WTC11 (cell line): ENCODE results near the gene OPTC. TPM values are rescaled to one million over a fixed set of nuclear protein-coding genes. Genes with fewer than 3 reads are reported as not detected.

Experiments
- ATAC-seq: fragments of 200-7000 bp; cut with Tn5 transposase; 2 replicates; pipeline ENCODE4 v1.10.0; 2021; ENCODE audit warnings: mild to moderate bottlenecking, moderate library complexity
- CTCF ChIA-PET: fragments of 300-600 bp; sonication (Branson Sonifier 250); formaldehyde crosslinking; loops from one replicate; lab custom pipeline; 2021; ENCODE audit warnings: antibody characterized with exemption; lab: Charles Lee
- POLR2A ChIA-PET: fragments of 350-600 bp; sonication (Branson Sonifier 250); formaldehyde crosslinking; loops from one replicate; lab custom pipeline; 2021; ENCODE audit warnings: antibody characterized with exemption; lab: Charles Lee
- DNase-seq: peaks from one replicate; pipeline ENCODE4 v3.0.0; 2021; ENCODE audit warnings: low spot score
- H3K27ac Mint-ChIP-seq: 2 replicates; pipeline ENCODE4 v1.8.0; 2021; ENCODE audit warnings: mixed read lengths
- H3K27me3 Mint-ChIP-seq: 2 replicates; pipeline ENCODE4 v1.8.0; 2021; ENCODE audit warnings: low read depth, mild to moderate bottlenecking, moderate library complexity, mixed read lengths
- H3K36me3 Mint-ChIP-seq: 2 replicates; pipeline ENCODE4 v1.8.0; 2021; ENCODE audit warnings: mixed read lengths
- H3K4me1 Mint-ChIP-seq: 2 replicates; pipeline ENCODE4 v1.8.0; 2022; ENCODE audit warnings: mixed read lengths
- H3K4me3 Mint-ChIP-seq: 2 replicates; pipeline ENCODE4 v1.8.0; 2021; ENCODE audit warnings: mild to moderate bottlenecking, moderate library complexity, mixed read lengths
- H3K9me3 Mint-ChIP-seq: 2 replicates; pipeline ENCODE4 v1.8.0; 2021; ENCODE audit warnings: mixed read lengths
- ATF2 ChIP-seq: sonication (generic); formaldehyde crosslinking; IDR thresholded peaks from 2 replicates; pipeline ENCODE4 v1.8.1; 2022; ENCODE audit warnings: low read depth, missing genetic modification reagents, borderline replicate concordance
- ATF3 ChIP-seq: sonication (generic); formaldehyde crosslinking; conservative IDR thresholded peaks from 2 replicates; pipeline ENCODE4 v1.8.1; 2022; ENCODE audit warnings: mild to moderate bottlenecking, missing genetic modification reagents
- CTCF ChIP-seq: fragments of 200-600 bp; IDR thresholded peaks from 2 replicates; pipeline ENCODE4 v1.8.0; 2022; ENCODE audit warnings: antibody characterized with exemption
- ESRRA ChIP-seq: sonication (generic); formaldehyde crosslinking; IDR thresholded peaks from 2 replicates; pipeline ENCODE4 v1.8.1; 2022; ENCODE audit warnings: mild to moderate bottlenecking, missing genetic modification reagents, borderline replicate concordance
- FOXJ3 ChIP-seq: sonication (generic); formaldehyde crosslinking; IDR thresholded peaks from 2 replicates; pipeline ENCODE4 v1.9.0; 2021; ENCODE audit warnings: missing genetic modification reagents, mild to moderate bottlenecking, borderline replicate concordance
- PRDM15 ChIP-seq: sonication (generic); formaldehyde crosslinking; IDR thresholded peaks from 2 replicates; pipeline ENCODE4 v1.8.0; 2022; ENCODE audit warnings: missing genetic modification reagents
- PRRX2 ChIP-seq: fragments of 250-450 bp; sonication (Bioruptor Pico); IDR thresholded peaks from 2 replicates; pipeline ENCODE4 v1.8.0; 2021; ENCODE audit warnings: mild to moderate bottlenecking
- SMAD3 ChIP-seq: sonication (generic); formaldehyde crosslinking; IDR thresholded peaks from 2 replicates; pipeline ENCODE4 v1.8.0; 2022; ENCODE audit warnings: missing genetic modification reagents, mild to moderate bottlenecking, borderline replicate concordance
- SMAD4 ChIP-seq: sonication (generic); formaldehyde crosslinking; IDR thresholded peaks from 2 replicates; pipeline ENCODE4 v1.8.0; 2022; ENCODE audit warnings: mild to moderate bottlenecking, missing genetic modification reagents
- TEAD4 ChIP-seq: sonication (generic); formaldehyde crosslinking; IDR thresholded peaks from 2 replicates; pipeline ENCODE4 v1.8.0; 2022; ENCODE audit warnings: mild to moderate bottlenecking, missing genetic modification reagents
- USF1 ChIP-seq: sonication (generic); formaldehyde crosslinking; IDR thresholded peaks from 2 replicates; pipeline ENCODE4 v1.8.0; 2022; ENCODE audit warnings: mild to moderate bottlenecking, missing genetic modification reagents
- ZNF416 ChIP-seq: fragments of 250-450 bp; sonication (Bioruptor Pico); IDR thresholded peaks from 2 replicates; pipeline ENCODE4 v1.9.0; 2021; ENCODE audit warnings: mild to moderate bottlenecking, inconsistent platforms
- ZNF423 ChIP-seq: fragments of 250-450 bp; sonication (Bioruptor Pico); IDR thresholded peaks from 2 replicates; pipeline ENCODE4 v2.1.2; 2022; ENCODE audit warnings: mild to moderate bottlenecking, moderate library complexity
- ZNF512 ChIP-seq: sonication (generic); formaldehyde crosslinking; IDR thresholded peaks from 2 replicates; pipeline ENCODE4 v1.8.1; 2022; ENCODE audit warnings: missing genetic modification reagents, borderline replicate concordance
- ZNF671 ChIP-seq: fragments of 250-450 bp; sonication (Bioruptor Pico); IDR thresholded peaks from 2 replicates; pipeline ENCODE4 v1.8.0; 2021; ENCODE audit warnings: mild to moderate bottlenecking
- ZSCAN18 ChIP-seq: fragments of 250-450 bp; sonication (Bioruptor Pico); IDR thresholded peaks from 2 replicates; pipeline ENCODE4 v2.1.2; 2022; ENCODE audit warnings: mild to moderate bottlenecking, moderate library complexity
- total RNA-seq: library from RNA; stranded (reverse); gene quantifications from 3 replicates; pipeline ENCODE4 v1.2.3, GENCODE V29; 2021

The OPTC gene
- total RNA-seq, 1 experiment from 2014 or later: 0.55 TPM

GRCh38 chr1:203499643-203500278 is 5.8 kb downstream of the OPTC start (continued):
- no peak for TF ChIP-seq ATF2 (CRISPR knock-in tag)
- no peak for TF ChIP-seq SMAD4 (CRISPR knock-in tag)

GRCh38 chr1:203500279-203500678 is 6.3 kb downstream of the OPTC start:
- TF ChIP-seq ATF2 (CRISPR knock-in tag) (no peak), SMAD3 (CRISPR knock-in tag) (no peak), ZSCAN18 (CRISPR knock-in tag) (no peak), USF1 (CRISPR knock-in tag) (no peak), ESRRA (CRISPR knock-in tag) (no peak), PRRX2 (no peak), ATF3 (CRISPR knock-in tag) (no peak), PRDM15 (CRISPR knock-in tag) (no peak), ZNF512 (CRISPR knock-in tag) (no peak), CTCF (no peak), TEAD4 (CRISPR knock-in tag) (no peak), ZNF671 (no peak), ZNF416 (CRISPR knock-in tag) (no peak), ZNF423 (CRISPR knock-in tag) (no peak), FOXJ3 (CRISPR knock-in tag) (no peak)
- TF ChIP-seq, all 79 proteins: peak for 0
- ATAC-seq (no peak), DNase-seq (no peak)
- Mint-ChIP-seq H3K27ac (no peak overlapping the region), H3K27me3 (no peaks in the 10 kb centered on the region; the same call in 1 of the 2 replicates), H3K9me3 (no peaks in the 10 kb centered on the region), H3K4me3 (no peak overlapping the region), H3K4me1 (peaks cover 7% of the 10 kb centered on the region), H3K36me3 (peaks cover 2% of the 10 kb centered on the region)
- POLR2A ChIA-PET: no interaction called here
- CTCF ChIA-PET: no interaction called here
